Lung (tissue), 12 donors: ENCODE results near the gene ZNF648. TPM values are rescaled to one million over a fixed set of nuclear protein-coding genes. Genes with fewer than 3 reads are reported as not detected.

ENCODE experiments used
- ATAC-seq: fragments of 200-7000 bp; cut with Tn5 transposase; one replicate; pipeline ENCODE4 v1.9.1; 2020; ENCODE audit warnings: moderate number of reproducible peaks; ENCODE audit not compliant: insufficient read depth, low FRiP score
- DNase-seq, 3 donors: peaks; one replicate each; pipeline ENCODE4 v3.0.0-alpha.2; 2013 to 2017
- H3K27ac ChIP-seq, 2 donors: one replicate each; pipeline ENCODE4 v1.5.1; 2013; ENCODE audit warnings: mild to moderate bottlenecking in 2 of 2, moderate library complexity in 2 of 2, control low read depth in 1 of 2, inconsistent platforms in 1 of 2, low read depth in 1 of 2, low read length in 1 of 2
- H3K27me3 ChIP-seq, 3 donors: one replicate each; pipeline ENCODE4 v1.5.1; 2013; ENCODE audit warnings: low read length in 2 of 3; ENCODE audit not compliant: control insufficient read depth in 3 of 3, insufficient read depth in 3 of 3
- H3K36me3 ChIP-seq, 4 donors: one replicate each; pipeline ENCODE4 v1.5.1; 2013; ENCODE audit warnings: low read length in 4 of 4, mild to moderate bottlenecking in 1 of 4, moderate library complexity in 1 of 4; ENCODE audit not compliant: control insufficient read depth in 4 of 4, insufficient read depth in 4 of 4
- H3K4me1 ChIP-seq, 5 donors: one replicate each; pipeline ENCODE4 v1.5.1; 2013; ENCODE audit warnings: low read length in 5 of 5, mild to moderate bottlenecking in 2 of 5, moderate library complexity in 1 of 5; ENCODE audit not compliant: control insufficient read depth in 5 of 5, insufficient read depth in 5 of 5
- H3K4me3 ChIP-seq: one replicate; pipeline ENCODE4 v1.5.1; 2013; ENCODE audit warnings: mild to moderate bottlenecking, control low read depth, moderate library complexity
- H3K9ac ChIP-seq, 2 donors: one replicate each; pipeline ENCODE4 v1.5.1; 2013; ENCODE audit warnings: low read length in 2 of 2, control low read depth in 1 of 2; ENCODE audit not compliant: insufficient read depth in 1 of 2
- H3K9me3 ChIP-seq, 4 donors: one replicate each; pipeline ENCODE4 v1.5.1; 2013; ENCODE audit warnings: low read length in 3 of 4, mild to moderate bottlenecking in 1 of 4, moderate library complexity in 1 of 4; ENCODE audit not compliant: control insufficient read depth in 4 of 4, insufficient read depth in 3 of 4
- CTCF ChIP-seq: IDR thresholded peaks from 2 replicates; pipeline ENCODE4 v1.5.1; 2012; ENCODE audit warnings: mild to moderate bottlenecking; ENCODE audit errors: control extremely low read depth, extremely low read depth
- WGBS, 2 donors: extraction: QIAGEN DNeasy Blood & Tissue Kit; methylation state at CpG; one replicate each; pipeline ENCODE4 v1.1.7; 2013; 5-methylcytosine and 5-hydroxymethylcytosine counted together
- polyA plus RNA-seq, 2 donors: library from polyadenylated mRNA; stranded (reverse); fragments of 200-250 nt; gene quantifications; one replicate each; pipeline ENCODE4 v1.2.1, GENCODE V29; 2013
- total RNA-seq, 2 donors: library from RNA; depleted of rRNA in 1 of 2; stranded (reverse); fragments of >200 nt in 1 of 2; gene quantifications; one replicate each; pipeline ENCODE4 v1.2.1, GENCODE V29; 2014 to 2021
- donor health status: control.
- donor health status: control.
- donor health status: Bipolar disorder and iron deficiency.
- donor health status: healthy.
- donor health status: DM: yes; HTN: yes; CAD: no.

ZNF648 gene
- total and polyA plus RNA-seq, 4 donors, result 0.09 to 0.21 (median 0.20) TPM; not detected in 1

GRCh38 chr1:182093781-182094180 lies 32.3 kb upstream of the ZNF648 start:
- peaks cover 0 to 2% (median 0%) of the 10 kb centered on the region in 5 donors for H3K4me1 ChIP-seq
- ATAC-seq, result no peak
- no peak for TF ChIP-seq CTCF
- no peaks in the 10 kb centered on the region for H3K9me3 ChIP-seq
- 86 to 99% methylated on average over 1 of the region's 1 CpG for WGBS, 2 donors
- DNase-seq, result no peak
- H3K27me3 ChIP-seq, result no peaks in the 10 kb centered on the region
- no peak overlapping the region for H3K27ac ChIP-seq
- no peak overlapping the region for H3K9ac ChIP-seq
- H3K4me3 ChIP-seq, result no peak overlapping the region
- H3K36me3 ChIP-seq, result no peaks in the 10 kb centered on the region

GRCh38 chr1:182092336-182092735 lies 30.8 kb upstream of the ZNF648 start:
- Histone ChIP-seq H3K27me3 (no peaks in the 10 kb centered on the region), H3K4me3 (no peak overlapping the region), H3K36me3 (no peaks in the 10 kb centered on the region), H3K4me1 (peaks cover 0 to 7% (median 2%) of the 10 kb centered on the region in 5 donors), H3K27ac (no peak overlapping the region), H3K9ac (no peak overlapping the region), H3K9me3 (no peaks in the 10 kb centered on the region)
- TF ChIP-seq CTCF, result no peak
- 75 to 84% methylated on average over 5 of the region's 5 CpGs for WGBS, 2 donors
- no peak for ATAC-seq
- DNase-seq, result no peak

- H3K9ac ChIP-seq, result no peak overlapping the region
- H3K27me3 ChIP-seq, result no peaks in the 10 kb centered on the region
- TF ChIP-seq CTCF, result no peak
- no peak overlapping the region for H3K27ac ChIP-seq
- peaks cover 0 to 8% (median 2%) of the 10 kb centered on the region in 5 donors for H3K4me1 ChIP-seq
- no peaks in the 10 kb centered on the region for H3K36me3 ChIP-seq
- H3K9me3 ChIP-seq, result no peaks in the 10 kb centered on the region
- ATAC-seq, result no peak
- no peak for DNase-seq
- H3K4me3 ChIP-seq, result no peak overlapping the region
- 82 to 85% methylated on average over 2 of the region's 2 CpGs for WGBS, 2 donors
These were observed 29.6 kb upstream of the ZNF648 start for GRCh38 chr1:182091083-182091482.

- no peak for TF ChIP-seq CTCF
- Histone ChIP-seq H3K36me3 (no peaks in the 10 kb centered on the region), H3K9ac (no peak overlapping the region), H3K4me3 (no peak overlapping the region), H3K27me3 (no peaks in the 10 kb centered on the region), H3K4me1 (peaks cover 0 to 8% (median 4%) of the 10 kb centered on the region in 5 donors), H3K9me3 (no peaks in the 10 kb centered on the region), H3K27ac (no peak overlapping the region)
- WGBS, 2 donors, result 62 to 78% methylated on average over 6 of the region's 6 CpGs
- DNase-seq (no peak), ATAC-seq (no peak)
These were observed 26.3 kb upstream of the ZNF648 start for GRCh38 chr1:182087719-182088350.
